GM19193 (cell line): ENCODE results near the gene ALDH1B1.

Experiments
- POLR2A ChIP-seq: IDR thresholded peaks from 4 replicates; pipeline ENCODE4 v1.6.1; 2011; ENCODE audit not compliant: insufficient read depth, insufficient read length; ENCODE audit errors: extremely low read depth

The ALDH1B1 gene

GRCh38 chr9:38435521-38435920 lies 43.0 kb downstream of the ALDH1B1 start:
- TF ChIP-seq POLR2A = no peak

- no peak for TF ChIP-seq POLR2A
These were observed 44.2 kb downstream of the ALDH1B1 start for GRCh38 chr9:38436708-38437107.

GRCh38 chr9:38437193-38437823 lies 44.8 kb downstream of the ALDH1B1 start:
- no peak for TF ChIP-seq POLR2A

GRCh38 chr9:38439291-38439915 lies 46.9 kb downstream of the ALDH1B1 start:
- TF ChIP-seq POLR2A = no peak

- no peak for TF ChIP-seq POLR2A
These were observed 47.4 kb downstream of the ALDH1B1 start for GRCh38 chr9:38439916-38440301.

GRCh38 chr9:38440516-38440915 lies 48.0 kb downstream of the ALDH1B1 start:
- no peak for TF ChIP-seq POLR2A

- no peak for TF ChIP-seq POLR2A
These were observed 49.0 kb downstream of the ALDH1B1 start for GRCh38 chr9:38441347-38442085.

- no peak for TF ChIP-seq POLR2A
These were observed 50.1 kb downstream of the ALDH1B1 start for GRCh38 chr9:38442473-38443096.

GRCh38 chr9:38443181-38443580 lies 50.7 kb downstream of the ALDH1B1 start:
- no peak for TF ChIP-seq POLR2A

- no peak for TF ChIP-seq POLR2A
These were observed 51.1 kb downstream of the ALDH1B1 start for GRCh38 chr9:38443597-38443996.

- TF ChIP-seq POLR2A = no peak
These were observed 52.9 kb downstream of the ALDH1B1 start for GRCh38 chr9:38445154-38446043.

GRCh38 chr9:38447703-38448102 lies 55.2 kb downstream of the ALDH1B1 start:
- no peak for TF ChIP-seq POLR2A
